Measurements from ENCODE around the gene HSD17B12. TPM values are rescaled to one million over a fixed set of nuclear protein-coding genes. Genes with fewer than 3 reads are reported as not detected.

The HSD17B12 gene
- total and polyA plus RNA-seq, 2 of the 4 experiments (the other 2 are of a cell fraction), result 38.0 to 44.6 TPM

- no TSS peak for BruUV-seq (replicated peaks)
- Histone ChIP-seq H3K4me2 (ENCODE audit: low read depth, low read length) (no peak overlapping the region), H3K4me1 (ENCODE audit: control insufficient read depth, insufficient read depth, low read length) (no peaks in the 10 kb centered on the region), H3K23ac (ENCODE audit: low read depth, low read length) (no peak overlapping the region), H2BK20ac (ENCODE audit: low read depth, low read length) (no peak overlapping the region), H3K27ac (ENCODE audit: insufficient read depth, low read length) (no peak overlapping the region), H3K4me3 (ENCODE audit: insufficient read depth, low read depth, low read length) (no peak overlapping the region), H2AFZ (replicated peaks; ENCODE audit: low read length, poor library complexity) (no peak overlapping the region), H4K91ac (ENCODE audit: insufficient read depth, low read depth, low read length) (no peak overlapping the region), H3K4ac (ENCODE audit: low read depth, low read length) (no peak overlapping the region), H3K36me3 (ENCODE audit: control insufficient read depth, insufficient read depth, low read length) (peaks cover 24% of the 10 kb centered on the region), H2BK5ac (ENCODE audit: low read depth, low read length, poor library complexity, severe bottlenecking) (no peak overlapping the region), H3K18ac (ENCODE audit: low read depth, low read length) (no peak overlapping the region), H3K9ac (ENCODE audit: low read depth, low read length) (no peak overlapping the region), H2BK120ac (ENCODE audit: low read depth, low read length) (no peak overlapping the region), H3K27me3 (ENCODE audit: control insufficient read depth, insufficient read depth, low read length) (no peaks in the 10 kb centered on the region), H4K20me1 (ENCODE audit: insufficient read depth, low read length) (no peaks in the 10 kb centered on the region), H2AK5ac (ENCODE audit: low read depth, low read length) (no peak overlapping the region), H4K5ac (ENCODE audit: low read depth, low read length) (no peak overlapping the region), H3K9me1 (ENCODE audit: insufficient read depth, low read length) (no peaks in the 10 kb centered on the region; the same call in 1 of the 2 replicates), H3K9me3 (ENCODE audit: control insufficient read depth, insufficient read depth, low read length) (no peaks in the 10 kb centered on the region), H2AK9ac (replicated peaks; ENCODE audit: low read depth, low read length, poor library complexity) (no peak overlapping the region), H3K79me1 (ENCODE audit: low read depth in 1 of 2, low read length in 2 of 2) (peaks cover 4% of the 10 kb centered on the region in 2 experiments; a peak in 2 of 4 replicates), H2BK15ac (ENCODE audit: low read depth, low read length) (no peak overlapping the region), H4K8ac (ENCODE audit: low read depth in 2 of 2, low read length in 2 of 2) (no peak overlapping the region), H3K14ac (replicated peaks; ENCODE audit: low read depth, low read length) (no peak overlapping the region), H3K56ac (ENCODE audit: extremely low read depth, insufficient read depth, low read length) (no peak overlapping the region)
- CTCF ChIA-PET, result interaction anchor here (1.0 kb wide), 1 partner anchor 20 kb away, joined by 3 read pairs; no protein-coding TSS in a partner anchor
- no peak for ATAC-seq (ENCODE audit: low read depth)
- intact Hi-C loops (cut with micrococcal nuclease) (no loop called here), in situ Hi-C loops (cut with MboI; ENCODE audit: low sequenced_read_pairs) (no loop called here), dilution Hi-C loops (cut with HindIII; ENCODE audit: low sequenced_read_pairs, unreplicated experiment) (loop anchor here (25.0 kb wide), 1 partner anchor 134 kb away; the partner anchor contains the start of gene ACCSL)
- TF ChIP-seq, protein P1, sequence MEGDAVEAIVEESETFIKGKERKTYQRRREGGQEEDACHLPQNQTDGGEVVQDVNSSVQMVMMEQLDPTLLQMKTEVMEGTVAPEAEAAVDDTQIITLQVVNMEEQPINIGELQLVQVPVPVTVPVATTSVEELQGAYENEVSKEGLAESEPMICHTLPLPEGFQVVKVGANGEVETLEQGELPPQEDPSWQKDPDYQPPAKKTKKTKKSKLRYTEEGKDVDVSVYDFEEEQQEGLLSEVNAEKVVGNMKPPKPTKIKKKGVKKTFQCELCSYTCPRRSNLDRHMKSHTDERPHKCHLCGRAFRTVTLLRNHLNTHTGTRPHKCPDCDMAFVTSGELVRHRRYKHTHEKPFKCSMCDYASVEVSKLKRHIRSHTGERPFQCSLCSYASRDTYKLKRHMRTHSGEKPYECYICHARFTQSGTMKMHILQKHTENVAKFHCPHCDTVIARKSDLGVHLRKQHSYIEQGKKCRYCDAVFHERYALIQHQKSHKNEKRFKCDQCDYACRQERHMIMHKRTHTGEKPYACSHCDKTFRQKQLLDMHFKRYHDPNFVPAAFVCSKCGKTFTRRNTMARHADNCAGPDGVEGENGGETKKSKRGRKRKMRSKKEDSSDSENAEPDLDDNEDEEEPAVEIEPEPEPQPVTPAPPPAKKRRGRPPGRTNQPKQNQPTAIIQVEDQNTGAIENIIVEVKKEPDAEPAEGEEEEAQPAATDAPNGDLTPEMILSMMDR (conservative IDR thresholded peaks at IDR 0.05; ENCODE audit: low read depth, low read length), result no peak
- TF ChIP-seq CEBPB (IDR thresholded peaks at IDR 0.05; ENCODE audit: low read depth, low read length) (no peak), MAFK (IDR thresholded peaks at IDR 0.05; ENCODE audit: low read depth, low read length) (no peak), MXI1 (IDR thresholded peaks at IDR 0.05; ENCODE audit: borderline replicate concordance, low read depth, low read length) (no peak), BHLHE40 (IDR thresholded peaks at IDR 0.05; ENCODE audit: low read depth, low read length) (no peak), RCOR1 (IDR thresholded peaks at IDR 0.05; ENCODE audit: insufficient replicate concordance, low read length) (no peak), RFX5 (IDR thresholded peaks at IDR 0.05; ENCODE audit: low read depth, low read length) (no peak), CHD1 (IDR thresholded peaks at IDR 0.05; ENCODE audit: low read depth, low read length) (no peak), USF2 (IDR thresholded peaks at IDR 0.05; ENCODE audit: low read depth, low read length) (no peak)
- POLR2A ChIA-PET (ENCODE audit: unreplicated experiment), result interaction anchor here (0.6 kb wide), 2 partner anchors 14 to 15 kb away, joined by 3 to 4 read pairs; no protein-coding TSS in a partner anchor
- no peak for DNase-seq
- WGBS, 2 experiments (ENCODE audit: extremely low coverage in 2 of 2, insufficient read length in 1 of 2), result no CpG with 5 or more reads among the region's 2 CpGs
Measured at GRCh38 chr11:43903078-43903477, 222.5 kb downstream of the HSD17B12 start.

All from IMR-90 (cell line).